Ovary (tissue), 3 donors: ENCODE data around the gene DNMT3A.

Source experiments
- POLR2A ChIP-seq: fragments of 450-650 bp; IDR thresholded peaks from one replicate; pipeline ENCODE4 v1.6.1; 2017; ENCODE audit warnings: antibody characterized with exemption, mild to moderate bottlenecking, moderate library complexity
- TF ChIP-seq, protein P1 (sequence below), 3 donors: fragments of 450-650 bp in 2 of 3; fragments of 200-600 bp in 1 of 3; IDR thresholded peaks; one replicate each; pipeline versions ENCODE4 v1.5.1 to v1.8.0; 2016 to 2022; ENCODE audit warnings: antibody characterized with exemption in 3 of 3, mild to moderate bottlenecking in 1 of 3
- donor health status: DM: no; HTN: no; CAD: no.

DNA sequence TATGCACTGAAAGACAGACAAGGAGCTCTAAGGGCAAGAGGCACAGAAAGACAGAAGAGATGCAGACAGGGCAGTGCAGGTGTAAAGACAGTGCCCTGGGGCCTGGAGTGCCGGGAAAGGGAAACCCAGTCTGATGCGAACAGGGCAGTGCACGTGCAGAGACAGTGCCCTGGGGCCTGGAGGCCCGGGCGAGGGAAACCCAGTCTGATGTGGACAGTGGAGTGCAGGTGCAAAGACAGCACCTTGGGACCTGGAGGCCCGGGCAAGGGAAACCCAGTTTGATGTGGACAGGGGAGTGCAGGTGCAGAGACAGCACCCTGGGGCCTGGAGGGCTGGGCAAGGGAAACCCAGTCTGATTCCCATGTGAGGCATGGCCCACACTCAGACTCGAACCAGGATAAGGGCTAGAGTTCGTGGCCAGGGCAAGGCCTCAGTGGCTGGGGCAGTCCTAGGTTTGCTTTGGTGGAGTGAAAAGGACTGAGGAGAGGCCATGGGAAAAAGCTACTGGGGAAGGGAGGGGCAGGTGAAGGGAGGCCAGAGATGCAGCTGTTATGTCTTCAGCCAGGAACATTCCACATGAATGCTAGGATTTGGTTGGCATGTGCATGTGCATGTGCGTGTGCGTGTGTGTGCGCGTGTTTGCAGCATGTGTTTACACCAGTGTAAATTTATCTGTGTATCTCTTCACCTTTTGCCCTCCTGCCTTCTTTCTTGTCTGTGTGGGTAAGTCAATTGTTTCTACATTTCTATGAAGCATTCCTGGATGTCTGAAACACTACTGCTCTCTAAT is 39.1 kb upstream of the DNMT3A start:
- TF ChIP-seq, protein P1, sequence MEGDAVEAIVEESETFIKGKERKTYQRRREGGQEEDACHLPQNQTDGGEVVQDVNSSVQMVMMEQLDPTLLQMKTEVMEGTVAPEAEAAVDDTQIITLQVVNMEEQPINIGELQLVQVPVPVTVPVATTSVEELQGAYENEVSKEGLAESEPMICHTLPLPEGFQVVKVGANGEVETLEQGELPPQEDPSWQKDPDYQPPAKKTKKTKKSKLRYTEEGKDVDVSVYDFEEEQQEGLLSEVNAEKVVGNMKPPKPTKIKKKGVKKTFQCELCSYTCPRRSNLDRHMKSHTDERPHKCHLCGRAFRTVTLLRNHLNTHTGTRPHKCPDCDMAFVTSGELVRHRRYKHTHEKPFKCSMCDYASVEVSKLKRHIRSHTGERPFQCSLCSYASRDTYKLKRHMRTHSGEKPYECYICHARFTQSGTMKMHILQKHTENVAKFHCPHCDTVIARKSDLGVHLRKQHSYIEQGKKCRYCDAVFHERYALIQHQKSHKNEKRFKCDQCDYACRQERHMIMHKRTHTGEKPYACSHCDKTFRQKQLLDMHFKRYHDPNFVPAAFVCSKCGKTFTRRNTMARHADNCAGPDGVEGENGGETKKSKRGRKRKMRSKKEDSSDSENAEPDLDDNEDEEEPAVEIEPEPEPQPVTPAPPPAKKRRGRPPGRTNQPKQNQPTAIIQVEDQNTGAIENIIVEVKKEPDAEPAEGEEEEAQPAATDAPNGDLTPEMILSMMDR (IDR thresholded peaks at IDR 0.05), result no peak
- no peak for TF ChIP-seq POLR2A
